MM.1S (cell line): ENCODE measurements around the gene CABLES2.

Experiments used
- CTCF ChIP-seq: fragments of 300-600 bp; sonication (generic); IDR thresholded peaks from 2 replicates; pipeline ENCODE4 v1.5.1; 2016; ENCODE audit warnings: antibody characterized with exemption, low read length, mixed read lengths
- EZH2phosphoT487 ChIP-seq: fragments of 300-600 bp; sonication (generic); IDR thresholded peaks from 2 replicates; pipeline ENCODE4 v1.6.1; 2018; ENCODE audit warnings: antibody characterized with exemption, low read length

- TF ChIP-seq CTCF (no peak), EZH2phosphoT487 (no peak)
Observed at GRCh38 chr20:62413025-62413570, 6.0 kb upstream of the CABLES2 start.
